K562 (cell line): Measurements from ENCODE around the gene GALNT5. TPM values are rescaled to one million over a fixed set of nuclear protein-coding genes. Genes with fewer than 3 reads are reported as not detected.

Source experiments
- ARNT ChIP-seq, 2 experiments: fragments of 450-650 bp; IDR thresholded peaks; 2 replicates each; pipeline ENCODE4 v1.6.1; 2016; ENCODE audit warnings: mild to moderate bottlenecking in 1 of 2
- GTF2E2 ChIP-seq: fragments of 200-800 bp; sonication (Bioruptor generic); IDR thresholded peaks from 2 replicates; pipeline ENCODE4 v1.6.1; 2016; ENCODE audit warnings: missing genetic modification characterization, missing compliant biosample characterization
- KDM2B ChIP-seq: fragments of 250-450 bp; sonication (Bioruptor Pico); IDR thresholded peaks from 2 replicates; pipeline ENCODE4 v1.8.0; 2021; ENCODE audit warnings: mild to moderate bottlenecking, moderate library complexity
- LCOR ChIP-seq: sonication (generic); formaldehyde crosslinking; IDR thresholded peaks from 2 replicates; pipeline ENCODE4 v1.8.0; 2022; ENCODE audit warnings: mild to moderate bottlenecking, missing genetic modification reagents
- ZNF184 ChIP-seq: sonication (generic); formaldehyde crosslinking; IDR thresholded peaks from 2 replicates; pipeline ENCODE4 v1.5.0; 2020; ENCODE audit warnings: missing genetic modification reagents
- ZNF77 ChIP-seq: fragments of 250-450 bp; sonication (Bioruptor Pico); IDR thresholded peaks from 2 replicates; pipeline ENCODE4 v1.5.0; 2020
- ZNF79 ChIP-seq: fragments of 250-450 bp; sonication (Bioruptor Pico); IDR thresholded peaks from 2 replicates; pipeline ENCODE4 v1.4.0; 2020; ENCODE audit warnings: low read depth, mild to moderate bottlenecking, moderate library complexity
- polyA plus RNA-seq, 8 experiments: library from polyadenylated mRNA; depleted of rRNA in 4 of 8; stranded (reverse) in 5 of 8; unstranded in 3 of 8; fragments of >200 nt; fragmentation: Nextera tagmentation in 2 of 8; fragmentation: Illumina TruSeq in 1 of 8; extraction: Ambion mirVana in 2 of 8; extraction: Trizol in 1 of 8; gene quantifications; 2 replicates each; pipeline versions ENCODE4 v1.2.1 to v1.2.3, GENCODE V29; 2011 to 2014; ENCODE audit warnings: inconsistent platforms in 1 of 8, missing spikeins in 1 of 8
- total RNA-seq, 7 experiments: library from RNA; depleted of rRNA in 6 of 7; stranded (reverse); fragments of >200 nt in 6 of 7; fragmentation: Illumina TruSeq in 2 of 7; extraction: Trizol in 2 of 7; gene quantifications; 2 replicates each; pipeline versions ENCODE4 v1.2.1 to v1.2.3, GENCODE V29; 2011 to 2021; ENCODE audit warnings: low replicate concordance in 1 of 7
- TF ChIP-seq, protein P1 (sequence below): sonication (generic); formaldehyde crosslinking; IDR thresholded peaks from 2 replicates; pipeline ENCODE4 v1.8.0; 2022; ENCODE audit warnings: mild to moderate bottlenecking, missing genetic modification reagents
- TF ChIP-seq, protein P2 (sequence below), 2 experiments: fragments of 250-450 bp in 1 of 2; fragments of 450-650 bp in 1 of 2; sonication (Bioruptor Pico) in 1 of 2; IDR thresholded peaks; 2 replicates each; pipeline versions ENCODE4 v1.6.1 to v1.8.0; 2016 to 2021; ENCODE audit warnings: mild to moderate bottlenecking in 2 of 2, moderate library complexity in 2 of 2, missing compliant biosample characterization in 1 of 2, missing genetic modification characterization in 1 of 2
- TF ChIP-seq, protein P3 (sequence below): fragments of 450-650 bp; IDR thresholded peaks from 2 replicates; pipeline ENCODE4 v1.6.1; 2017; ENCODE audit warnings: mild to moderate bottlenecking, moderate library complexity
- TF ChIP-seq, protein P4 (sequence below): fragments of 250-450 bp; sonication (Bioruptor Pico); IDR thresholded peaks from 2 replicates; pipeline ENCODE4 v1.4.0; 2020
- TF ChIP-seq, protein P5 (sequence below): fragments of 450-650 bp; formaldehyde crosslinking; IDR thresholded peaks from 2 replicates; pipeline ENCODE4 v1.4.0; 2020; ENCODE audit warnings: mild to moderate bottlenecking

Gene GALNT5
- total and polyA plus RNA-seq, 9 of the 15 experiments (the other 6 are each of a cell fraction or from before 2014, with no cell fraction given): 21.6 to 73.0 (median 54.7) TPM

DNA sequence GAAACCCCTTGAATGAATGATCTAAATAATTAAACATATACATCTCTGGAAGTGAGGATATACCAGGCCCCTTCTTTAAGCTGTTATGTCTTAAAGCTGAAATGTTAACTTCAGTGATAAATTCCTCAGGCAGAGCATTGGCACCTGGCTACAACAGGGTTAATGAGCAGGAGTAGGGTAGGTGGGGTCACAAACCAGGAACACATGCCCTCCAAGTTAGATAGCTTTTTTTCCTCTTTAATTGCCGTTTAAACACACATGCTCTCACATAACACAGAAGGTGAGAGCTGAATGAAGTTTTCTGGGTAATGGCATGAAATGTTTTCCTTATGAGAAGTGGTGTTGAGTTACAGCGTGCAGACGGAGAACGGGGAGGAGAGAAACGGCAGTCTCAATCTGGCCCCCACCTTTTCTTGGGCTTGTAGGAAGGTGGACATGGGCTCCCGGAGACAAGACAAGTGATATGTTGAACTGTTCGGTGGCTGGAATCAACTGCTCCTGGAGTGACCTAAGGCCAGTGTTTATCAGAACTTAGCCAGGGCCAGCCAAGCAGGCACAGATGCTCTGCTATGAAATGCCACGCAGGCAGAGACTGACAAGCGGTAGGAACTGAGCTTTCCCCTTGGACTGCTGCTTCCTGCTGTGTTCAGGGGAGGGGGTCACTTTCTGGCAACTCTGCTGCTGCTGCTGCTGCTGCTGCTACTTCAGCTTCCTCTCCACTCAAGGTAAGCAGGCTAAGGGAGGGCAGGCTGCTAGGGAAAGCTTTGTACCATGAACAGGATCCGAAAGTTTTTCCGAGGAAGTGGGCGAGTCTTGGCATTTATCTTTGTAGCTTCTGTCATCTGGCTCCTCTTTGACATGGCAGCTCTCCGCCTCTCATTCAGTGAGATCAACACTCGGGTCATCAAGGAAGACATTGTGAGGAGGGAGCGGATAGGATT is at the start of gene GALNT5 (continued):
- TF ChIP-seq, protein P1, sequence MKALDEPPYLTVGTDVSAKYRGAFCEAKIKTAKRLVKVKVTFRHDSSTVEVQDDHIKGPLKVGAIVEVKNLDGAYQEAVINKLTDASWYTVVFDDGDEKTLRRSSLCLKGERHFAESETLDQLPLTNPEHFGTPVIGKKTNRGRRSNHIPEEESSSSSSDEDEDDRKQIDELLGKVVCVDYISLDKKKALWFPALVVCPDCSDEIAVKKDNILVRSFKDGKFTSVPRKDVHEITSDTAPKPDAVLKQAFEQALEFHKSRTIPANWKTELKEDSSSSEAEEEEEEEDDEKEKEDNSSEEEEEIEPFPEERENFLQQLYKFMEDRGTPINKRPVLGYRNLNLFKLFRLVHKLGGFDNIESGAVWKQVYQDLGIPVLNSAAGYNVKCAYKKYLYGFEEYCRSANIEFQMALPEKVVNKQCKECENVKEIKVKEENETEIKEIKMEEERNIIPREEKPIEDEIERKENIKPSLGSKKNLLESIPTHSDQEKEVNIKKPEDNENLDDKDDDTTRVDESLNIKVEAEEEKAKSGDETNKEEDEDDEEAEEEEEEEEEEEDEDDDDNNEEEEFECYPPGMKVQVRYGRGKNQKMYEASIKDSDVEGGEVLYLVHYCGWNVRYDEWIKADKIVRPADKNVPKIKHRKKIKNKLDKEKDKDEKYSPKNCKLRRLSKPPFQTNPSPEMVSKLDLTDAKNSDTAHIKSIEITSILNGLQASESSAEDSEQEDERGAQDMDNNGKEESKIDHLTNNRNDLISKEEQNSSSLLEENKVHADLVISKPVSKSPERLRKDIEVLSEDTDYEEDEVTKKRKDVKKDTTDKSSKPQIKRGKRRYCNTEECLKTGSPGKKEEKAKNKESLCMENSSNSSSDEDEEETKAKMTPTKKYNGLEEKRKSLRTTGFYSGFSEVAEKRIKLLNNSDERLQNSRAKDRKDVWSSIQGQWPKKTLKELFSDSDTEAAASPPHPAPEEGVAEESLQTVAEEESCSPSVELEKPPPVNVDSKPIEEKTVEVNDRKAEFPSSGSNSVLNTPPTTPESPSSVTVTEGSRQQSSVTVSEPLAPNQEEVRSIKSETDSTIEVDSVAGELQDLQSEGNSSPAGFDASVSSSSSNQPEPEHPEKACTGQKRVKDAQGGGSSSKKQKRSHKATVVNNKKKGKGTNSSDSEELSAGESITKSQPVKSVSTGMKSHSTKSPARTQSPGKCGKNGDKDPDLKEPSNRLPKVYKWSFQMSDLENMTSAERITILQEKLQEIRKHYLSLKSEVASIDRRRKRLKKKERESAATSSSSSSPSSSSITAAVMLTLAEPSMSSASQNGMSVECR (CRISPR knock-in tag): no peak
- TF ChIP-seq, protein P2, sequence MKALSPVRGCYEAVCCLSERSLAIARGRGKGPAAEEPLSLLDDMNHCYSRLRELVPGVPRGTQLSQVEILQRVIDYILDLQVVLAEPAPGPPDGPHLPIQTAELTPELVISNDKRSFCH (CRISPR knock-in tag; IDR thresholded peaks at IDR 0.05): no peak
- TF ChIP-seq, protein P2 (tag; IDR thresholded peaks at IDR 0.05): 0 out of 2 replicates have a peak, but pooled peaks have one; percentile 31
- TF ChIP-seq, protein P3, sequence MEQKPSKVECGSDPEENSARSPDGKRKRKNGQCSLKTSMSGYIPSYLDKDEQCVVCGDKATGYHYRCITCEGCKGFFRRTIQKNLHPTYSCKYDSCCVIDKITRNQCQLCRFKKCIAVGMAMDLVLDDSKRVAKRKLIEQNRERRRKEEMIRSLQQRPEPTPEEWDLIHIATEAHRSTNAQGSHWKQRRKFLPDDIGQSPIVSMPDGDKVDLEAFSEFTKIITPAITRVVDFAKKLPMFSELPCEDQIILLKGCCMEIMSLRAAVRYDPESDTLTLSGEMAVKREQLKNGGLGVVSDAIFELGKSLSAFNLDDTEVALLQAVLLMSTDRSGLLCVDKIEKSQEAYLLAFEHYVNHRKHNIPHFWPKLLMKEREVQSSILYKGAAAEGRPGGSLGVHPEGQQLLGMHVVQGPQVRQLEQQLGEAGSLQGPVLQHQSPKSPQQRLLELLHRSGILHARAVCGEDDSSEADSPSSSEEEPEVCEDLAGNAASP: no peak
- TF ChIP-seq ZNF79 (CRISPR knock-in tag): no peak
- TF ChIP-seq, protein P4, sequence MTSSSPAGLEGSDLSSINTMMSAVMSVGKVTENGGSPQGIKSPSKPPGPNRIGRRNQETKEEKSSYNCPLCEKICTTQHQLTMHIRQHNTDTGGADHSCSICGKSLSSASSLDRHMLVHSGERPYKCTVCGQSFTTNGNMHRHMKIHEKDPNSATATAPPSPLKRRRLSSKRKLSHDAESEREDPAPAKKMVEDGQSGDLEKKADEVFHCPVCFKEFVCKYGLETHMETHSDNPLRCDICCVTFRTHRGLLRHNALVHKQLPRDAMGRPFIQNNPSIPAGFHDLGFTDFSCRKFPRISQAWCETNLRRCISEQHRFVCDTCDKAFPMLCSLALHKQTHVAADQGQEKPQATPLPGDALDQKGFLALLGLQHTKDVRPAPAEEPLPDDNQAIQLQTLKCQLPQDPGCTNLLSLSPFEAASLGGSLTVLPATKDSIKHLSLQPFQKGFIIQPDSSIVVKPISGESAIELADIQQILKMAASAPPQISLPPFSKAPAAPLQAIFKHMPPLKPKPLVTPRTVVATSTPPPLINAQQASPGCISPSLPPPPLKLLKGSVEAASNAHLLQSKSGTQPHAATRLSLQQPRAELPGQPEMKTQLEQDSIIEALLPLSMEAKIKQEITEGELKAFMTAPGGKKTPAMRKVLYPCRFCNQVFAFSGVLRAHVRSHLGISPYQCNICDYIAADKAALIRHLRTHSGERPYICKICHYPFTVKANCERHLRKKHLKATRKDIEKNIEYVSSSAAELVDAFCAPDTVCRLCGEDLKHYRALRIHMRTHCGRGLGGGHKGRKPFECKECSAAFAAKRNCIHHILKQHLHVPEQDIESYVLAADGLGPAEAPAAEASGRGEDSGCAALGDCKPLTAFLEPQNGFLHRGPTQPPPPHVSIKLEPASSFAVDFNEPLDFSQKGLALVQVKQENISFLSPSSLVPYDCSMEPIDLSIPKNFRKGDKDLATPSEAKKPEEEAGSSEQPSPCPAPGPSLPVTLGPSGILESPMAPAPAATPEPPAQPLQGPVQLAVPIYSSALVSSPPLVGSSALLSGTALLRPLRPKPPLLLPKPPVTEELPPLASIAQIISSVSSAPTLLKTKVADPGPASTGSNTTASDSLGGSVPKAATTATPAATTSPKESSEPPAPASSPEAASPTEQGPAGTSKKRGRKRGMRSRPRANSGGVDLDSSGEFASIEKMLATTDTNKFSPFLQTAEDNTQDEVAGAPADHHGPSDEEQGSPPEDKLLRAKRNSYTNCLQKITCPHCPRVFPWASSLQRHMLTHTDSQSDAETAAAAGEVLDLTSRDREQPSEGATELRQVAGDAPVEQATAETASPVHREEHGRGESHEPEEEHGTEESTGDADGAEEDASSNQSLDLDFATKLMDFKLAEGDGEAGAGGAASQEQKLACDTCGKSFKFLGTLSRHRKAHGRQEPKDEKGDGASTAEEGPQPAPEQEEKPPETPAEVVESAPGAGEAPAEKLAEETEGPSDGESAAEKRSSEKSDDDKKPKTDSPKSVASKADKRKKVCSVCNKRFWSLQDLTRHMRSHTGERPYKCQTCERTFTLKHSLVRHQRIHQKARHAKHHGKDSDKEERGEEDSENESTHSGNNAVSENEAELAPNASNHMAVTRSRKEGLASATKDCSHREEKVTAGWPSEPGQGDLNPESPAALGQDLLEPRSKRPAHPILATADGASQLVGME (CRISPR knock-in tag): no peak
- TF ChIP-seq KDM2B: no peak
- TF ChIP-seq ZNF184: no peak
- no peak for TF ChIP-seq LCOR (CRISPR knock-in tag)
- TF ChIP-seq ZNF77: no peak
- TF ChIP-seq, protein P5, sequence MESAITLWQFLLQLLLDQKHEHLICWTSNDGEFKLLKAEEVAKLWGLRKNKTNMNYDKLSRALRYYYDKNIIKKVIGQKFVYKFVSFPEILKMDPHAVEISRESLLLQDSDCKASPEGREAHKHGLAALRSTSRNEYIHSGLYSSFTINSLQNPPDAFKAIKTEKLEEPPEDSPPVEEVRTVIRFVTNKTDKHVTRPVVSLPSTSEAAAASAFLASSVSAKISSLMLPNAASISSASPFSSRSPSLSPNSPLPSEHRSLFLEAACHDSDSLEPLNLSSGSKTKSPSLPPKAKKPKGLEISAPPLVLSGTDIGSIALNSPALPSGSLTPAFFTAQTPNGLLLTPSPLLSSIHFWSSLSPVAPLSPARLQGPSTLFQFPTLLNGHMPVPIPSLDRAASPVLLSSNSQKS (CRISPR knock-in tag): no peak
- TF ChIP-seq ARNT (IDR thresholded peaks at IDR 0.05): peak; percentile 28 to 82
- peak; percentile 61; the same call in 1 of the 2 replicates for TF ChIP-seq GTF2E2 (tag)
